ENCODE measurements around the gene CRYBG2. TPM values are rescaled to one million over a fixed set of nuclear protein-coding genes. Genes with fewer than 3 reads are reported as not detected.

CRYBG2 gene
- total RNA-seq, 2 experiments from 2014 or later: 1.3 to 1.4 TPM

- Mint-ChIP-seq H3K4me3 (no peak overlapping the region), H3K4me1 (ENCODE audit: low read depth) (no peaks in the 10 kb centered on the region), H3K27ac (no peak overlapping the region), H3K27me3 (no peaks in the 10 kb centered on the region), H3K9me3 (no peaks in the 10 kb centered on the region), H3K36me3 (ENCODE audit: low read depth) (no peaks in the 10 kb centered on the region)
- Histone ChIP-seq H3K4me1 (ENCODE audit: insufficient read depth, low read length) (peaks cover 3% of the 10 kb centered on the region), H3K36me3 (ENCODE audit: insufficient read depth, low read length) (no peaks in the 10 kb centered on the region), H3K4me3 (ENCODE audit: low read length) (no peak overlapping the region), H3K27ac (ENCODE audit: low read depth in 1 of 2, low read length in 2 of 2) (no peak overlapping the region), H3K27me3 (ENCODE audit: control insufficient read depth in 1 of 2, insufficient read depth in 2 of 2, low read length in 2 of 2) (no peaks in the 10 kb centered on the region), H3K9me3 (ENCODE audit: control insufficient read depth in 1 of 2, insufficient read depth in 1 of 2, low read length in 2 of 2) (no peaks in the 10 kb centered on the region)
- TF ChIP-seq CTCF (IDR thresholded peaks at IDR 0.05): no peak
- ChIA-PET CTCF (no interaction called here), POLR2A (no interaction called here)
- DNase-seq (no peak), ATAC-seq (ENCODE audit: poor library complexity) (no peak)
- intact Hi-C loops (cut with DNase I, micrococcal nuclease): no loop called here
These were observed 4.1 kb downstream of the CRYBG2 start for GRCh38 chr1:26349877-26350244.

- no peaks in the 10 kb centered on the region for H3K27me3 ChIP-seq (ENCODE audit: control insufficient read depth in 1 of 2, insufficient read depth in 2 of 2, low read length in 2 of 2)
- H3K4me1 ChIP-seq (ENCODE audit: insufficient read depth, low read length): peaks cover 3% of the 10 kb centered on the region
- ATAC-seq (ENCODE audit: poor library complexity) (no peak), DNase-seq (no peak)
- no peak overlapping the region for H3K4me3 ChIP-seq (ENCODE audit: low read length)
- TF ChIP-seq CTCF (IDR thresholded peaks at IDR 0.05): no peak
- Mint-ChIP-seq H3K36me3 (ENCODE audit: low read depth) (no peaks in the 10 kb centered on the region), H3K27ac (no peak overlapping the region), H3K27me3 (no peaks in the 10 kb centered on the region), H3K4me1 (ENCODE audit: low read depth) (no peaks in the 10 kb centered on the region), H3K4me3 (no peak overlapping the region), H3K9me3 (no peaks in the 10 kb centered on the region)
- no peaks in the 10 kb centered on the region for H3K9me3 ChIP-seq (ENCODE audit: control insufficient read depth in 1 of 2, insufficient read depth in 1 of 2, low read length in 2 of 2)
- H3K36me3 ChIP-seq (ENCODE audit: insufficient read depth, low read length): no peaks in the 10 kb centered on the region
- CTCF ChIA-PET: no interaction called here
- no peak overlapping the region for H3K27ac ChIP-seq (ENCODE audit: low read depth in 1 of 2, low read length in 2 of 2)
- intact Hi-C loops (cut with DNase I, micrococcal nuclease): no loop called here
- POLR2A ChIA-PET: no interaction called here
These were observed 4.6 kb downstream of the CRYBG2 start for GRCh38 chr1:26349188-26349876.

- H3K4me1 Mint-ChIP-seq (ENCODE audit: low read depth): no peaks in the 10 kb centered on the region
- no peak overlapping the region for H3K4me3 Mint-ChIP-seq
- peaks cover 3% of the 10 kb centered on the region for H3K4me1 ChIP-seq (ENCODE audit: insufficient read depth, low read length)
- no peaks in the 10 kb centered on the region for H3K36me3 ChIP-seq (ENCODE audit: insufficient read depth, low read length)
- no peaks in the 10 kb centered on the region for H3K9me3 ChIP-seq (ENCODE audit: control insufficient read depth in 1 of 2, insufficient read depth in 1 of 2, low read length in 2 of 2)
- no peak overlapping the region for H3K4me3 ChIP-seq (ENCODE audit: low read length)
- no peaks in the 10 kb centered on the region for H3K9me3 Mint-ChIP-seq
- no peak overlapping the region for H3K27ac ChIP-seq (ENCODE audit: low read depth in 1 of 2, low read length in 2 of 2)
- ChIA-PET POLR2A (interaction anchor here (0.9 kb wide), 1 partner anchor 61 kb away, joined by 3 read pairs; no protein-coding TSS in a partner anchor), CTCF (interaction anchor here (1.2 kb wide), 1 partner anchor 242 kb away, joined by 3 read pairs; no protein-coding TSS in a partner anchor)
- intact Hi-C loops (cut with DNase I, micrococcal nuclease): no loop called here
- no peaks in the 10 kb centered on the region for H3K36me3 Mint-ChIP-seq (ENCODE audit: low read depth)
- TF ChIP-seq CTCF (IDR thresholded peaks at IDR 0.05): no peak
- no peaks in the 10 kb centered on the region for H3K27me3 ChIP-seq (ENCODE audit: control insufficient read depth in 1 of 2, insufficient read depth in 2 of 2, low read length in 2 of 2)
- ATAC-seq (ENCODE audit: poor library complexity) (no peak), DNase-seq (no peak)
- no peaks in the 10 kb centered on the region for H3K27me3 Mint-ChIP-seq
- H3K27ac Mint-ChIP-seq: no peak overlapping the region
These were observed 7.5 kb downstream of the CRYBG2 start for GRCh38 chr1:26346274-26347033.

Data from CD4-positive, alpha-beta T cell (primary cell).